IMR-90 (cell line): ENCODE results near the gene GADL1. TPM values are rescaled to one million over a fixed set of nuclear protein-coding genes. Genes with fewer than 3 reads are reported as not detected.

Source experiments
- ATAC-seq: fragments of 200-7000 bp; cut with Tn5 transposase; 2 replicates; pipeline ENCODE4 v1.9.1; 2020; ENCODE audit warnings: low read depth, mild to moderate bottlenecking, moderate library complexity
- BruUV-seq: library from RNA; stranded (reverse); fragments of 400-500 nt; replicated peaks from 2 replicates; lab custom pipeline; 2021; lab: Mats Ljungman, UMichigan
- CTCF ChIA-PET: fragments of 300-600 bp; formaldehyde crosslinking; extraction: SDS; loops from one replicate; lab custom pipeline; 2021; ENCODE audit warnings: antibody characterized with exemption; lab: Yijun Ruan, JAX
- POLR2A ChIA-PET: fragments of 300-600 bp; sonication (Branson Sonifier 250); formaldehyde crosslinking; loops from one replicate; lab custom pipeline; 2022; ENCODE audit warnings: antibody characterized with exemption; ENCODE audit not compliant: unreplicated experiment; lab: Charles Lee
- DNase-seq: peaks from one replicate; pipeline ENCODE4 v3.0.0; 2013
- H2AFZ ChIP-seq: replicated peaks from 2 replicates; pipeline ENCODE3; 2013; ENCODE audit warnings: low read length, mild to moderate bottlenecking; ENCODE audit not compliant: poor library complexity
- H2AK5ac ChIP-seq: 2 replicates; pipeline ENCODE4 v1.6.1; 2013; ENCODE audit warnings: low read depth, low read length, inconsistent platforms
- H2AK9ac ChIP-seq: replicated peaks from 2 replicates; pipeline ENCODE3; 2013; ENCODE audit warnings: mild to moderate bottlenecking, low read depth, low read length, moderate library complexity; ENCODE audit not compliant: poor library complexity
- H2BK120ac ChIP-seq: 2 replicates; pipeline ENCODE4 v1.6.1; 2013; ENCODE audit warnings: low read depth, low read length, inconsistent platforms
- H2BK15ac ChIP-seq: 3 replicates; pipeline ENCODE4 v1.6.1; 2013; ENCODE audit warnings: low read depth, low read length, inconsistent platforms
- H2BK20ac ChIP-seq: 2 replicates; pipeline ENCODE4 v1.6.1; 2013; ENCODE audit warnings: low read depth, mild to moderate bottlenecking, inconsistent platforms, low read length, moderate library complexity
- H2BK5ac ChIP-seq: 2 replicates; pipeline ENCODE4 v1.6.1; 2013; ENCODE audit warnings: mild to moderate bottlenecking, low read depth, low read length, inconsistent platforms; ENCODE audit not compliant: poor library complexity, severe bottlenecking
- H3K14ac ChIP-seq: replicated peaks from 2 replicates; pipeline ENCODE4 v1.6.1; 2013; ENCODE audit warnings: low read depth, low read length, inconsistent platforms
- H3K18ac ChIP-seq: 2 replicates; pipeline ENCODE4 v1.6.1; 2013; ENCODE audit warnings: low read depth, low read length, control low read depth
- H3K23ac ChIP-seq: 2 replicates; pipeline ENCODE4 v1.6.1; 2013; ENCODE audit warnings: low read depth, low read length, inconsistent platforms
- H3K27ac ChIP-seq: 2 replicates; pipeline ENCODE4 v1.5.1; 2013; ENCODE audit warnings: mild to moderate bottlenecking, control low read depth, low read length; ENCODE audit not compliant: insufficient read depth
- H3K27me3 ChIP-seq: 2 replicates; pipeline ENCODE4 v1.6.1; 2013; ENCODE audit warnings: low read length; ENCODE audit not compliant: control insufficient read depth, insufficient read depth
- H3K36me3 ChIP-seq: 2 replicates; pipeline ENCODE4 v1.6.1; 2013; ENCODE audit warnings: low read length, mixed read lengths; ENCODE audit not compliant: control insufficient read depth, insufficient read depth
- H3K4ac ChIP-seq: 2 replicates; pipeline ENCODE4 v1.6.1; 2013; ENCODE audit warnings: low read depth, low read length, inconsistent platforms
- H3K4me1 ChIP-seq: 2 replicates; pipeline ENCODE4 v1.6.1; 2013; ENCODE audit warnings: low read length, mixed read lengths; ENCODE audit not compliant: control insufficient read depth, insufficient read depth
- H3K4me2 ChIP-seq: 2 replicates; pipeline ENCODE4 v1.6.1; 2013; ENCODE audit warnings: low read depth, mild to moderate bottlenecking, control low read depth, low read length, moderate library complexity
- H3K4me3 ChIP-seq: 2 replicates; pipeline ENCODE4 v1.5.1; 2013; ENCODE audit warnings: low read depth, mild to moderate bottlenecking, control low read depth, low read length, moderate library complexity; ENCODE audit not compliant: insufficient read depth
- H3K56ac ChIP-seq: 2 replicates; pipeline ENCODE4 v1.6.1; 2013; ENCODE audit warnings: low read length, inconsistent platforms; ENCODE audit not compliant: insufficient read depth; ENCODE audit errors: extremely low read depth
- H3K79me1 ChIP-seq, 2 experiments: 2 replicates each; pipeline ENCODE4 v1.6.1; 2013; ENCODE audit warnings: low read length in 2 of 2, inconsistent platforms in 1 of 2, low read depth in 1 of 2
- H3K9ac ChIP-seq: 2 replicates; pipeline ENCODE4 v1.6.1; 2013; ENCODE audit warnings: low read depth, low read length, control low read depth
- H3K9me1 ChIP-seq: 2 replicates; pipeline ENCODE4 v1.6.1; 2013; ENCODE audit warnings: low read length, inconsistent platforms; ENCODE audit not compliant: insufficient read depth
- H3K9me3 ChIP-seq: 2 replicates; pipeline ENCODE4 v1.6.1; 2013; ENCODE audit warnings: low read length; ENCODE audit not compliant: control insufficient read depth, insufficient read depth
- H4K20me1 ChIP-seq: 2 replicates; pipeline ENCODE4 v1.6.1; 2013; ENCODE audit warnings: low read length, inconsistent platforms; ENCODE audit not compliant: insufficient read depth
- H4K5ac ChIP-seq: 2 replicates; pipeline ENCODE4 v1.6.1; 2013; ENCODE audit warnings: mild to moderate bottlenecking, low read depth, low read length, control low read depth
- H4K8ac ChIP-seq, 2 experiments: 2 replicates each; pipeline ENCODE4 v1.6.1; 2013; ENCODE audit warnings: low read depth in 2 of 2, low read length in 2 of 2, control low read depth in 1 of 2, inconsistent platforms in 1 of 2
- H4K91ac ChIP-seq: 2 replicates; pipeline ENCODE4 v1.6.1; 2013; ENCODE audit warnings: low read depth, low read length, inconsistent platforms; ENCODE audit not compliant: insufficient read depth
- BHLHE40 ChIP-seq: fragments of 150-350 bp; IDR thresholded peaks from 2 replicates; pipeline ENCODE4 v1.6.1; 2016; ENCODE audit warnings: mild to moderate bottlenecking, low read depth, low read length
- MAFK ChIP-seq: IDR thresholded peaks from 2 replicates; pipeline ENCODE4 v1.6.1; 2012; ENCODE audit warnings: low read depth, low read length, improper control_type of control experiment
- WGBS, 2 experiments: methylation state at CpG; one replicate each; pipeline versions ENCODE4 v1.1.5 to v1.1.7; 2013; ENCODE audit warnings: missing lambda C conversion rate in 2 of 2; ENCODE audit not compliant: insufficient read length in 1 of 2; ENCODE audit errors: extremely low coverage in 2 of 2; 5-methylcytosine and 5-hydroxymethylcytosine counted together
- dilution Hi-C: fragments of 300-500 bp; cut with HindIII; formaldehyde crosslinking; loops from one replicate; pipeline ENCODE4 v1.14.3; 2018; ENCODE audit warnings: low sequenced_read_pairs; ENCODE audit not compliant: unreplicated experiment
- in situ Hi-C: fragments of 300-500 bp; cut with MboI; formaldehyde crosslinking; loops from 3 replicates; pipeline ENCODE4 v1.14.3; 2019; ENCODE audit warnings: low sequenced_read_pairs, inconsistent platforms, mixed read lengths
- intact Hi-C: fragments of 100-400 bp; cut with micrococcal nuclease; formaldehyde crosslinking; loops from 2 replicates; pipeline ENCODE4 v1.10.0; 2022
- polyA plus RNA-seq, 3 experiments: library from polyadenylated mRNA; depleted of rRNA; stranded (reverse); fragments of >200 nt; gene quantifications; 2 replicates each; pipeline ENCODE4 v1.2.3, GENCODE V29; 2012; ENCODE audit warnings: low replicate concordance in 1 of 3
- total RNA-seq: library from RNA; depleted of rRNA; stranded (reverse); fragments of >200 nt; gene quantifications from 2 replicates; pipeline ENCODE4 v1.2.3, GENCODE V29; 2012
- TF ChIP-seq, protein P1 (sequence below): fragments of 150-350 bp; IDR thresholded peaks from 2 replicates; pipeline ENCODE4 v1.6.1; 2016; ENCODE audit warnings: low read depth, mild to moderate bottlenecking, low read length, moderate library complexity, borderline replicate concordance

GADL1 gene
- total and polyA plus RNA-seq, 2 of the 4 experiments (the other 2 are of a cell fraction) = not detected

- Histone ChIP-seq H2BK120ac (no peak overlapping the region), H3K56ac (no peak overlapping the region), H3K36me3 (no peaks in the 10 kb centered on the region), H4K5ac (no peak overlapping the region), H2BK15ac (no peak overlapping the region), H2BK20ac (no peak overlapping the region), H2AFZ (no peak overlapping the region), H3K27me3 (no peaks in the 10 kb centered on the region), H3K79me1 (no peaks in the 10 kb centered on the region), H3K9ac (no peak overlapping the region), H2AK9ac (no peak overlapping the region), H3K9me1 (no peaks in the 10 kb centered on the region), H2BK5ac (no peak overlapping the region), H3K27ac (no peak overlapping the region), H4K20me1 (no peaks in the 10 kb centered on the region), H3K23ac (no peak overlapping the region), H3K4me1 (no peaks in the 10 kb centered on the region), H3K4ac (no peak overlapping the region), H4K91ac (no peak overlapping the region), H3K4me2 (no peak overlapping the region), H3K9me3 (no peaks in the 10 kb centered on the region), H3K14ac (no peak overlapping the region), H2AK5ac (no peak overlapping the region), H3K18ac (no peak overlapping the region), H3K4me3 (no peak overlapping the region), H4K8ac (no peak overlapping the region)
- no CpG with 5 or more reads among the region's 4 CpGs for WGBS, 2 experiments
- dilution Hi-C loops (no loop called here), intact Hi-C loops (loop anchor here (5.0 kb wide), 2 partner anchors 62 to 552 kb away; no protein-coding TSS in a partner anchor), in situ Hi-C loops (loop anchor here (5.0 kb wide), 1 partner anchor 712 kb away; no protein-coding TSS in a partner anchor)
- DNase-seq = peak; percentile 12
- no peak for ATAC-seq
- no TSS peak for BruUV-seq
- POLR2A ChIA-PET = no interaction called here
- TF ChIP-seq BHLHE40 (no peak), MAFK (no peak)
- TF ChIP-seq, protein P1, sequence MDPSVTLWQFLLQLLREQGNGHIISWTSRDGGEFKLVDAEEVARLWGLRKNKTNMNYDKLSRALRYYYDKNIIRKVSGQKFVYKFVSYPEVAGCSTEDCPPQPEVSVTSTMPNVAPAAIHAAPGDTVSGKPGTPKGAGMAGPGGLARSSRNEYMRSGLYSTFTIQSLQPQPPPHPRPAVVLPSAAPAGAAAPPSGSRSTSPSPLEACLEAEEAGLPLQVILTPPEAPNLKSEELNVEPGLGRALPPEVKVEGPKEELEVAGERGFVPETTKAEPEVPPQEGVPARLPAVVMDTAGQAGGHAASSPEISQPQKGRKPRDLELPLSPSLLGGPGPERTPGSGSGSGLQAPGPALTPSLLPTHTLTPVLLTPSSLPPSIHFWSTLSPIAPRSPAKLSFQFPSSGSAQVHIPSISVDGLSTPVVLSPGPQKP = no peak
- CTCF ChIA-PET = no interaction called here
Measured at GRCh38 chr3:30754426-30754825, 140.0 kb downstream of the GADL1 start.
